Sigmoid colon (tissue), 7 donors: ENCODE data around the gene RRP1. TPM values are rescaled to one million over a fixed set of nuclear protein-coding genes. Genes with fewer than 3 reads are reported as not detected.

ENCODE experiments used
- DNase-seq: peaks from one replicate; pipeline ENCODE4 v3.0.0-alpha.2; 2019
- H3K27ac ChIP-seq, 4 donors: fragments of 200-600 bp; sonication (generic); one replicate each; pipeline ENCODE4 v1.5.1; 2016 to 2019; ENCODE audit warnings: mild to moderate bottlenecking in 1 of 4
- H3K27me3 ChIP-seq, 3 donors: fragments of 200-600 bp; sonication (generic); one replicate each; pipeline ENCODE4 v1.5.1; 2019; ENCODE audit warnings: mild to moderate bottlenecking in 1 of 3
- H3K36me3 ChIP-seq, 4 donors: fragments of 200-600 bp; sonication (generic); one replicate each; pipeline ENCODE4 v1.5.1; 2016 to 2019
- H3K4me1 ChIP-seq, 4 donors: fragments of 200-600 bp; sonication (generic); one replicate each; pipeline ENCODE4 v1.5.1; 2017 to 2019
- H3K4me3 ChIP-seq, 4 donors: fragments of 200-600 bp; sonication (generic); one replicate each; pipeline ENCODE4 v1.5.1; 2017 to 2019; ENCODE audit warnings: mild to moderate bottlenecking in 2 of 4, moderate library complexity in 1 of 4
- H3K9me3 ChIP-seq, 4 donors: fragments of 200-600 bp in 3 of 4; sonication (generic) in 3 of 4; one replicate each; pipeline versions ENCODE4 v1.5.1 to v1.6.1; 2013 to 2019
- EP300 ChIP-seq, 4 donors: sonication (generic); formaldehyde crosslinking; IDR thresholded peaks; one replicate each; pipeline ENCODE4 v1.6.1; 2017; ENCODE audit warnings: antibody characterized with exemption in 4 of 4
- POLR2A ChIP-seq, 2 donors: fragments of 450-650 bp; IDR thresholded peaks; one replicate each; pipeline ENCODE4 v1.6.1; 2016; ENCODE audit warnings: antibody characterized with exemption in 2 of 2, mild to moderate bottlenecking in 2 of 2, moderate library complexity in 2 of 2
- POLR2AphosphoS5 ChIP-seq, 4 donors: sonication (generic); formaldehyde crosslinking; IDR thresholded peaks; one replicate each; pipeline ENCODE4 v1.6.1; 2017; ENCODE audit warnings: antibody characterized with exemption in 4 of 4
- WGBS, 2 donors: extraction: QIAGEN DNeasy Blood & Tissue Kit; methylation state at CpG; one replicate each; pipeline ENCODE4 v1.1.7; 2013; 5-methylcytosine and 5-hydroxymethylcytosine counted together
- intact Hi-C: fragments of 100-400 bp; cut with DNase I; formaldehyde crosslinking; loops from one replicate; pipeline ENCODE4 v1.15.1; 2023
- polyA plus RNA-seq, 3 donors: library from polyadenylated mRNA; stranded (reverse); fragments of 200-250 nt; gene quantifications; one replicate each; pipeline ENCODE4 v1.2.3, GENCODE V29; 2013
- total RNA-seq, 4 donors: library from RNA; depleted of rRNA; stranded (reverse); fragments of >200 nt; gene quantifications; one replicate each; pipeline ENCODE4 v1.1.0, GENCODE V29; 2016
- TF ChIP-seq, protein P1 (sequence below), 4 experiments: fragments of 450-650 bp in 3 of 4; fragments of 200-600 bp in 1 of 4; IDR thresholded peaks; one replicate each; pipeline ENCODE4 v1.5.1; 2016 to 2019; ENCODE audit warnings: antibody characterized with exemption in 4 of 4, mild to moderate bottlenecking in 3 of 4, moderate library complexity in 2 of 4
- donor health status: healthy with polysubstance abuse.
- donor health status: Bipolar disorder and iron deficiency.
- donor health status: healthy.

The RRP1 gene
- total and polyA plus RNA-seq, 7 donors: 3.9 to 16.2 (median 10.5) TPM

DNA sequence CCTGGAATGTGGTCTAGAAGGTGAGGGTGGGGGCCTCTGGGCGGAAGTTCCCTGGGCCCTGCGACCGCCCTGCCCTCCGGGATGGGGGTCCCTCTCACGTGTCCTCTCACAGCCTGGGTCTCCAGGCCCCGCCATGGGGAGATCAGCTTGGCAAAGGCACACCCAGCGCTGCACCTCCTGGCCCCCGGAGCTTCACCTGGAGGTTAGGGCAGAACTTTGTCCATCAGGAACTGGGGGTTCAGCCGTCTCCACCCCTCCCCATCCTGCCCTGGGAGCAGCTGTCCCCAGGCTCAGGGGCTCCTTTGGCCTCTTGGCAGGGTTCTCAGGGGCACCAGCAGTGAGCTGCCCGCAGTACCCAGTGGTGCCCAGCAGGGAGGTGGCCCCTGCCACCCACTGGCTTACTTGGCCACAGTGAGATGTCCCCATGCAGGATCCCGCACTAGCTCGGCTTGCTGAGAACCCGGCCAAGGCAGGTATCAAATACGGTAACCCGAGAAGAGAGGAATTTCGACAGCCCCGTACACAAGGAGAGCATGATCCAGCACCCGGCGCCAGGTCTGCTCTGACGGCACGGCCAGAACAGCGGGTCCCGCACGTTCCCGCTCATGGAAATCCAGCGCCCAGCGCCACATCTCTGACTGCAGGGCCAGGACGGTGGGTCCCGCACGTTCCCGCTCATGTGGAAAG is 36.7 kb downstream of the RRP1 start:
- intact Hi-C loops: no loop called here
- peaks cover 0 to 5% (median 2%) of the 10 kb centered on the region in 4 donors for H3K4me1 ChIP-seq
- DNase-seq: peak; percentile 60

DNA sequence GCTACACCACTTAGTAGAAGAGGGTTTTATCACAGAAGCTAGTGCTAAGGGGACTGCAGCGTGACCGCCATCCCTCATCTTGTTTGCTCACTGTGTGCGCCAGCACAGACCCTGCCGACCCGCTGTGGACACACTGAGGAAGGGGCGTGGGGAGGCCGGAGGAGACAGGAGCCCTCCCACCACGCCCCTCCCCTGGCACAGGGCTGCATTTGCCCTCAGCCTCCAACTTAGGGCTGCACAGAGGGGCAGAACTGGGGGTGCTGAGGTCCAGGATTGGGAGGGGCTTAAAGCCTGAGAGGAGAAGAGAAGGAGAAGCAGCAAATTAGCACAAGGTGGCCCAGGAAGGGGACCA is 37.2 kb downstream of the RRP1 start:
- Histone ChIP-seq H3K27me3 (peaks cover 0 to 36% (median 6%) of the 10 kb centered on the region in 3 donors), H3K4me3 (no peak overlapping the region), H3K9me3 (no peaks in the 10 kb centered on the region), H3K36me3 (no peaks in the 10 kb centered on the region), H3K4me1 (peaks cover 0 to 5% (median 2%) of the 10 kb centered on the region in 4 donors), H3K27ac (no peak overlapping the region)
- TF ChIP-seq POLR2AphosphoS5 (IDR thresholded peaks at IDR 0.05): no peak
- no peak for TF ChIP-seq POLR2A (IDR thresholded peaks at IDR 0.05)
- no peak for TF ChIP-seq EP300 (IDR thresholded peaks at IDR 0.05)
- TF ChIP-seq, protein P1, sequence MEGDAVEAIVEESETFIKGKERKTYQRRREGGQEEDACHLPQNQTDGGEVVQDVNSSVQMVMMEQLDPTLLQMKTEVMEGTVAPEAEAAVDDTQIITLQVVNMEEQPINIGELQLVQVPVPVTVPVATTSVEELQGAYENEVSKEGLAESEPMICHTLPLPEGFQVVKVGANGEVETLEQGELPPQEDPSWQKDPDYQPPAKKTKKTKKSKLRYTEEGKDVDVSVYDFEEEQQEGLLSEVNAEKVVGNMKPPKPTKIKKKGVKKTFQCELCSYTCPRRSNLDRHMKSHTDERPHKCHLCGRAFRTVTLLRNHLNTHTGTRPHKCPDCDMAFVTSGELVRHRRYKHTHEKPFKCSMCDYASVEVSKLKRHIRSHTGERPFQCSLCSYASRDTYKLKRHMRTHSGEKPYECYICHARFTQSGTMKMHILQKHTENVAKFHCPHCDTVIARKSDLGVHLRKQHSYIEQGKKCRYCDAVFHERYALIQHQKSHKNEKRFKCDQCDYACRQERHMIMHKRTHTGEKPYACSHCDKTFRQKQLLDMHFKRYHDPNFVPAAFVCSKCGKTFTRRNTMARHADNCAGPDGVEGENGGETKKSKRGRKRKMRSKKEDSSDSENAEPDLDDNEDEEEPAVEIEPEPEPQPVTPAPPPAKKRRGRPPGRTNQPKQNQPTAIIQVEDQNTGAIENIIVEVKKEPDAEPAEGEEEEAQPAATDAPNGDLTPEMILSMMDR (IDR thresholded peaks at IDR 0.05): no peak
- 35 to 70% methylated on average over 8 of the region's 8 CpGs for WGBS, 2 donors
- DNase-seq: no peak
- intact Hi-C loops: no loop called here

More for the DNA sequence above, 36.7 kb downstream of the RRP1 start:
- no peaks in the 10 kb centered on the region for H3K36me3 ChIP-seq
- H3K27ac ChIP-seq: no peak overlapping the region
- TF ChIP-seq POLR2AphosphoS5 (IDR thresholded peaks at IDR 0.05) (no peak), EP300 (IDR thresholded peaks at IDR 0.05) (no peak), POLR2A (IDR thresholded peaks at IDR 0.05) (no peak)
- TF ChIP-seq, protein P1 (IDR thresholded peaks at IDR 0.05): no peak
- H3K9me3 ChIP-seq: no peaks in the 10 kb centered on the region
- 41 to 63% methylated on average over 31 of the region's 31 CpGs for WGBS, 2 donors
- H3K4me3 ChIP-seq: no peak overlapping the region
- H3K27me3 ChIP-seq: peaks cover 0 to 31% (median 6%) of the 10 kb centered on the region in 3 donors

DNA sequence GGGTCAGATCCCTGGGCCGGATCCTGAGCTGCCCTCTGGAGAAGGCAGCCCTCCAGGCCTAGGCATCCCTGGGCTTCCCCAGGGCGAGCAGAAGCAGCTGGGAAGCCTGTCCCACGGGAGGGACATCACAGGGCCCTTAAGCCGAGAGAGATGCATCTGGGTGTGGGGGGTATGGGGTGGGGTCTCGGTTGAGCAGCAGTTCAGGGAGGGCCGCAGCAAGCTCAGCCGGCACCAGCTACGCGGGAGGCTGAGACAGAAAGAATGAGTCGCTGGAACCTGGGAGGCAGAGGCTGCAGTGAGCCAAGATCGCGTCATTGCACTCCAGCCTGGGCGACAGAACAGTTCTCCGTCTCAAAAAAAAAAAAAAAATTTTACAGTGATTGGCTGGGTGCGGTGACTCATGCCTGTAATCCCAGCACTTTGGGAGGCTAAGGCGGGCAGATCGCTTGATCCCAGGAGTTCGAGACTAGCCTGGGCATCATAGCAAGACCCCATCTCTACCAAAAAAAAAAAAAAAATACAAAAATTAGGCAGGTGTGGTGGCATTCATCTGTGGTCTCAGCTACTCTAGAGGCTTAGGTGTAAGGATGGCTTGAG is 37.7 kb downstream of the RRP1 start:
- DNase-seq: peak; percentile 60
- H3K36me3 ChIP-seq: no peaks in the 10 kb centered on the region
- peaks cover 0 to 40% (median 6%) of the 10 kb centered on the region in 3 donors for H3K27me3 ChIP-seq
- H3K4me1 ChIP-seq: peaks cover 0 to 5% (median 2%) of the 10 kb centered on the region in 4 donors
- intact Hi-C loops: no loop called here
- H3K9me3 ChIP-seq: no peaks in the 10 kb centered on the region
- no peak overlapping the region for H3K27ac ChIP-seq
- no peak overlapping the region for H3K4me3 ChIP-seq
- TF ChIP-seq POLR2AphosphoS5 (IDR thresholded peaks at IDR 0.05) (no peak), EP300 (IDR thresholded peaks at IDR 0.05) (no peak), POLR2A (IDR thresholded peaks at IDR 0.05) (no peak)
- TF ChIP-seq, protein P1 (IDR thresholded peaks at IDR 0.05): no peak
- 43 to 71% methylated on average over 18 of the region's 18 CpGs for WGBS, 2 donors

DNA sequence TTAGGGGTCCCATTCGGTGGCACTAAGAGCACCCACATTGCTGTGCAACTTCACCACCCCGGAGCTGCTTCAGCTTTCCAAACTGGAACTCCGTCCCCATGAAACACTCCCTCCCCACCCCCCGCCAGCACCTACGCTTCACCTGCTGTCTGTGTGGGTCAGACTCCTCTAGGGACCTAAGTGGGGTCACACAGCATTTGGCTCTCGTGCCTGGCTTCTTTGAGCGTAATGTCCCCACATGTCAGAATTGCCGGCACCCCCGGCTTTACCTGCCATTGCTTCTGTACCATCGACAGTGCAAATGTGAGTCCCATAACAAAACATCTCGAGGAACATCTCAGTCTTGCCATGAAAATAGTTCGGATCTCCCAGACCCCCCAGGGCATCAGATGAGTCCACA is 39.8 kb downstream of the RRP1 start:
- WGBS, 2 donors: 84 to 85% methylated on average over 12 of the region's 12 CpGs
- H3K36me3 ChIP-seq: no peaks in the 10 kb centered on the region
- no peak for DNase-seq
- H3K9me3 ChIP-seq: no peaks in the 10 kb centered on the region
- peaks cover 0 to 5% (median 1%) of the 10 kb centered on the region in 4 donors for H3K4me1 ChIP-seq
- intact Hi-C loops: no loop called here
- peaks cover 0 to 54% (median 6%) of the 10 kb centered on the region in 3 donors for H3K27me3 ChIP-seq
- TF ChIP-seq, protein P1 (IDR thresholded peaks at IDR 0.05): no peak
- no peak for TF ChIP-seq POLR2A (IDR thresholded peaks at IDR 0.05)
- TF ChIP-seq EP300 (IDR thresholded peaks at IDR 0.05): no peak
- TF ChIP-seq POLR2AphosphoS5 (IDR thresholded peaks at IDR 0.05): no peak
- H3K27ac ChIP-seq: no peak overlapping the region
- no peak overlapping the region for H3K4me3 ChIP-seq
